Transverse colon (tissue), 4 donors: ENCODE data around the gene GBF1. TPM values are rescaled to one million over a fixed set of nuclear protein-coding genes. Genes with fewer than 3 reads are reported as not detected.

ENCODE experiments used
- DNase-seq: peaks from one replicate; pipeline ENCODE4 v3.0.0-alpha.2; 2019
- H3K27ac ChIP-seq, 4 donors: fragments of 200-600 bp; sonication (generic); 2 replicates each; pipeline ENCODE4 v1.5.1; 2016 to 2018; ENCODE audit warnings: inconsistent platforms in 4 of 4
- H3K27me3 ChIP-seq: fragments of 200-600 bp; sonication (generic); 2 replicates; pipeline ENCODE4 v1.5.1; 2017; ENCODE audit warnings: inconsistent platforms
- H3K36me3 ChIP-seq, 4 donors: fragments of 200-600 bp; sonication (generic); 2 replicates each; pipeline ENCODE4 v1.5.1; 2017 to 2019; ENCODE audit warnings: inconsistent platforms in 4 of 4
- H3K4me1 ChIP-seq, 4 donors: fragments of 200-600 bp; sonication (generic); 2 replicates each; pipeline ENCODE4 v1.5.1; 2017 to 2020; ENCODE audit warnings: inconsistent platforms in 4 of 4
- H3K4me3 ChIP-seq, 4 donors: fragments of 200-600 bp; sonication (generic); 1 replicate in 1 of 4; 2 replicates in 3 of 4; pipeline versions ENCODE4 v1.5.1 to v1.6.1; 2017 to 2019; ENCODE audit warnings: inconsistent platforms in 4 of 4
- H3K9me3 ChIP-seq, 2 donors: fragments of 200-600 bp; sonication (generic); 2 replicates each; pipeline ENCODE4 v1.5.1; 2017 to 2019; ENCODE audit warnings: inconsistent platforms in 2 of 2
- CTCF ChIP-seq, 5 experiments: fragments of 200-600 bp in 3 of 5; fragments of 450-650 bp in 2 of 5; sonication (generic) in 3 of 5; IDR thresholded peaks; 1 replicate in 2 of 5; 2 replicates in 3 of 5; pipeline ENCODE4 v1.5.1; 2016 to 2017; ENCODE audit warnings: antibody characterized with exemption in 5 of 5, inconsistent platforms in 3 of 5, mild to moderate bottlenecking in 2 of 5, moderate library complexity in 1 of 5
- EP300 ChIP-seq: sonication (generic); formaldehyde crosslinking; IDR thresholded peaks from one replicate; pipeline ENCODE4 v1.6.1; 2017; ENCODE audit warnings: antibody characterized with exemption, low read depth
- POLR2A ChIP-seq: fragments of 450-650 bp; IDR thresholded peaks from one replicate; pipeline ENCODE4 v1.6.1; 2016; ENCODE audit warnings: antibody characterized with exemption, mild to moderate bottlenecking, moderate library complexity
- POLR2AphosphoS5 ChIP-seq, 3 donors: sonication (generic); formaldehyde crosslinking; IDR thresholded peaks; one replicate each; pipeline ENCODE4 v1.6.1; 2016; ENCODE audit warnings: antibody characterized with exemption in 3 of 3
- WGBS, 2 donors: methylation state at CpG; one replicate each; pipeline ENCODE4 v1.1.5; 2018; ENCODE audit warnings: low coverage in 1 of 2; 5-methylcytosine and 5-hydroxymethylcytosine counted together
- in situ Hi-C, 4 donors: fragments of 200-750 bp; cut with MboI; loops; one replicate each; pipeline versions ENCODE4 v1.15.0 to v1.15.1; 2017; ENCODE audit warnings: low sequenced_read_pairs in 3 of 4, low pct_ligation_motif_present in 1 of 4, low pct_unique_long_range_greater_than_20kb in 1 of 4
- intact Hi-C: fragments of 100-400 bp; cut with DNase I; formaldehyde crosslinking; loops from one replicate; pipeline ENCODE4 v1.15.1; 2023; ENCODE audit warnings: low total_unique reads
- total RNA-seq, 4 donors: library from RNA; depleted of rRNA; stranded (reverse); fragments of >200 nt; gene quantifications; one replicate each; pipeline ENCODE4 v1.1.0, GENCODE V29; 2016

Gene GBF1
- total RNA-seq, 4 donors from 2014 or later = 60.5 to 97.6 (median 67.5) TPM

GRCh38 chr10:102416283-102416682 is 171.0 kb downstream of the GBF1 start:
- Histone ChIP-seq H3K27ac (no peak overlapping the region), H3K27me3 (peaks cover 69% of the 10 kb centered on the region), H3K9me3 (no peaks in the 10 kb centered on the region), H3K4me3 (no peak overlapping the region), H3K4me1 (peaks cover 15 to 16% (median 16%) of the 10 kb centered on the region in 4 donors), H3K36me3 (no peaks in the 10 kb centered on the region)
- DNase-seq = no peak
- in situ Hi-C loops = no loop called here
- intact Hi-C loops = no loop called here
- 81% methylated on average over 9 of the region's 9 CpGs; no CpG with 5 or more reads in 1 of the 2 donors for WGBS, 2 donors
- TF ChIP-seq CTCF (IDR thresholded peaks at IDR 0.05) (no peak), POLR2A (no peak), EP300 (no peak), POLR2AphosphoS5 (IDR thresholded peaks at IDR 0.05) (no peak)

- intact Hi-C loops = no loop called here
- Histone ChIP-seq H3K4me3 (no peak overlapping the region), H3K9me3 (no peaks in the 10 kb centered on the region), H3K27me3 (peaks cover 65% of the 10 kb centered on the region), H3K27ac (no peak overlapping the region), H3K36me3 (no peaks in the 10 kb centered on the region), H3K4me1 (peaks cover 15 to 20% (median 16%) of the 10 kb centered on the region in 4 donors)
- TF ChIP-seq POLR2AphosphoS5 (IDR thresholded peaks at IDR 0.05) (no peak), EP300 (no peak)
- 80 to 89% methylated on average over 3 to 20 of the region's 20 CpGs for WGBS, 2 donors
- in situ Hi-C loops = no loop called here
- DNase-seq = no peak
These were observed 171.4 kb downstream of the GBF1 start for GRCh38 chr10:102416695-102417094.

- in situ Hi-C loops = no loop called here
- peak within 1 kb of the TSS in 2 of 4 donors; percentile 94 to 96 for H3K27ac ChIP-seq
These were observed 173.4 kb downstream of the GBF1 start, which contains the start of gene PSD for GRCh38 chr10:102418622-102419268. PSD (minus strand) TSS chr10:102418785; CDS start chr10:102417038, 1,747 bp downstream.

GRCh38 chr10:102419269-102420180 is 174.2 kb downstream of the GBF1 start:
- WGBS, 2 donors = 0% methylated on average over 45 of the region's 54 CpGs; no CpG with 5 or more reads in 1 of the 2 donors
- Histone ChIP-seq H3K27ac (peak overlapping the region; percentile 90 to 96 (median 94)), H3K4me1 (peaks cover 26 to 35% (median 32%) of the 10 kb centered on the region in 4 donors), H3K4me3 (peak overlapping the region in 3 of 4 donors; percentile 60 to 77 (median 67)), H3K36me3 (peaks cover 0 to 7% (median 0%) of the 10 kb centered on the region in 4 donors), H3K9me3 (no peaks in the 10 kb centered on the region), H3K27me3 (peaks cover 46% of the 10 kb centered on the region)
- no peak for TF ChIP-seq POLR2AphosphoS5 (IDR thresholded peaks at IDR 0.05)
- TF ChIP-seq EP300 = no peak
- no peak for TF ChIP-seq POLR2A
- TF ChIP-seq CTCF (IDR thresholded peaks at IDR 0.05) = no peak
- DNase-seq = peak; percentile 63
- in situ Hi-C loops (no loop called here), intact Hi-C loops (no loop called here)

More at GRCh38 chr10:102418622-102419268, 173.4 kb downstream of the GBF1 start, which contains the start of gene PSD:
- H3K9me3 ChIP-seq = no peaks in the 10 kb centered on the region
- no peak for DNase-seq
- TF ChIP-seq EP300 = no peak
- no peak for TF ChIP-seq POLR2AphosphoS5 (IDR thresholded peaks at IDR 0.05)
- no peak for TF ChIP-seq CTCF (IDR thresholded peaks at IDR 0.05)
- no peak for TF ChIP-seq POLR2A
- H3K36me3 ChIP-seq = no peaks in the 10 kb centered on the region
- intact Hi-C loops = no loop called here
- 10 to 15% methylated on average over 2 to 31 of the region's 45 CpGs for WGBS, 2 donors
- H3K4me1 ChIP-seq = peaks cover 26 to 35% (median 32%) of the 10 kb centered on the region in 4 donors
- H3K27me3 ChIP-seq = peaks cover 52% of the 10 kb centered on the region
- peak within 1 kb of the TSS in 3 of 4 donors; percentile 60 to 77 (median 67) for H3K4me3 ChIP-seq
